ENCODE results near the gene HBE1. TPM values are rescaled to one million over a fixed set of nuclear protein-coding genes. Genes with fewer than 3 reads are reported as not detected.
A peak's percentile ranks its signal among the peaks of the same experiment; 100 is the strongest.

HBE1 gene
- total and polyA plus RNA-seq, 9 of the 15 experiments (the other 6 are each of a cell fraction or from before 2014, with no cell fraction given) = 612 to 10,250 (median 2,181) TPM

GRCh38 chr11:5267033-5267563, 2.6 kb downstream of the HBE1 start (continued):
- TF ChIP-seq BRCA1 (IDR thresholded peaks at IDR 0.05) (no peak), BRCA1 (CRISPR knock-in tag; IDR thresholded peaks at IDR 0.05) (no peak), ZNF316 (IDR thresholded peaks at IDR 0.05) (peak; percentile 53), CHD7 (IDR thresholded peaks at IDR 0.05; ENCODE audit: low read depth, low read length) (no peak), GTF2E2 (tag; IDR thresholded peaks at IDR 0.05) (no peak), RBBP5 (IDR thresholded peaks at IDR 0.05; ENCODE audit: borderline replicate concordance, insufficient read depth, low read length, poor library complexity, severe bottlenecking) (no peak), TRIM25 (IDR thresholded peaks at IDR 0.05; ENCODE audit: borderline replicate concordance) (no peak), MCM2 (IDR thresholded peaks at IDR 0.05; ENCODE audit: low read depth) (no peak), POLR2AphosphoS5 (IDR thresholded peaks at IDR 0.05; ENCODE audit: control insufficient read depth, insufficient read depth, low read depth, low read length) (no peak), SAFB (IDR thresholded peaks at IDR 0.05; ENCODE audit: borderline replicate concordance, low read depth, low read length) (no peak), ELK3 (CRISPR knock-in tag; IDR thresholded peaks at IDR 0.05) (no peak), ARID1B (IDR thresholded peaks at IDR 0.05) (peak; percentile 62), TEAD2 (tag; IDR thresholded peaks at IDR 0.05) (no peak), HMG20B (CRISPR knock-in tag; IDR thresholded peaks at IDR 0.05) (no peak)

All from K562 (cell line).